Astrocyte of the spinal cord (primary cell): ENCODE data around the gene ANKRD53.

Source experiments
- DNase-seq: peaks from one replicate; pipeline ENCODE4 v3.0.0; 2011; ENCODE audit warnings: low read depth, low spot score
- H3K4me3 ChIP-seq: 2 replicates; pipeline ENCODE4 v1.5.1; 2011; ENCODE audit warnings: low read depth, mild to moderate bottlenecking, low read length, moderate library complexity
- in situ Hi-C: cut with HindIII; loops from 2 replicates; pipeline ENCODE4 v1.10.0; 2017; ENCODE audit warnings: low sequenced_read_pairs
- TF ChIP-seq, protein P1 (sequence below): IDR thresholded peaks from 2 replicates; pipeline ENCODE4 v1.5.1; 2012; ENCODE audit warnings: low read depth, mild to moderate bottlenecking, low read length, inconsistent platforms

ANKRD53 gene

DNA sequence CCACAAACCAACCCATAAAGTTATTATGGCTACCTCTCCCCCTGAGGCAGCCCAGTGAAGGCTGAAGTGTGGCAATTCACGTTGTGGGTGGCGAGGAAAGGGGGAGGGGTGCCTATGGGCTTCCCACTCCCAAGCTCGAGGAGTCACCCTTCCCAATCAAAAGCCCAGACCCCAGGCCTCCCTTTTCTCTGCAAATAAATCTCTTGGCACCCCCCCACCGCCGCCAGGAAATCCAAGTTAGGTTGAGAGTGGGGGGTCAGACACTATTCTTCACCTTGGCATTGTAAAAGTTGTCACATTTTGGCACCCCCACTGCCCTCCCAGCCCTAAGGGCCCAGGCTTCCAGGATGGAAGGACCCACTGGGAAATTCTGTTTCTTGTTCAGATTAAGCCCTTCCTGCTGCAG lies 6.9 kb downstream of the ANKRD53 start:
- TF ChIP-seq, protein P1, sequence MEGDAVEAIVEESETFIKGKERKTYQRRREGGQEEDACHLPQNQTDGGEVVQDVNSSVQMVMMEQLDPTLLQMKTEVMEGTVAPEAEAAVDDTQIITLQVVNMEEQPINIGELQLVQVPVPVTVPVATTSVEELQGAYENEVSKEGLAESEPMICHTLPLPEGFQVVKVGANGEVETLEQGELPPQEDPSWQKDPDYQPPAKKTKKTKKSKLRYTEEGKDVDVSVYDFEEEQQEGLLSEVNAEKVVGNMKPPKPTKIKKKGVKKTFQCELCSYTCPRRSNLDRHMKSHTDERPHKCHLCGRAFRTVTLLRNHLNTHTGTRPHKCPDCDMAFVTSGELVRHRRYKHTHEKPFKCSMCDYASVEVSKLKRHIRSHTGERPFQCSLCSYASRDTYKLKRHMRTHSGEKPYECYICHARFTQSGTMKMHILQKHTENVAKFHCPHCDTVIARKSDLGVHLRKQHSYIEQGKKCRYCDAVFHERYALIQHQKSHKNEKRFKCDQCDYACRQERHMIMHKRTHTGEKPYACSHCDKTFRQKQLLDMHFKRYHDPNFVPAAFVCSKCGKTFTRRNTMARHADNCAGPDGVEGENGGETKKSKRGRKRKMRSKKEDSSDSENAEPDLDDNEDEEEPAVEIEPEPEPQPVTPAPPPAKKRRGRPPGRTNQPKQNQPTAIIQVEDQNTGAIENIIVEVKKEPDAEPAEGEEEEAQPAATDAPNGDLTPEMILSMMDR = no peak
- in situ Hi-C loops = no loop called here
- H3K4me3 ChIP-seq = no peak overlapping the region
- no peak for DNase-seq

- TF ChIP-seq, protein P1 = no peak
- DNase-seq = no peak
- in situ Hi-C loops = no loop called here
- H3K4me3 ChIP-seq = no peak overlapping the region
Measured at GRCh38 chr2:70985956-70986355, 7.5 kb downstream of the ANKRD53 start.

DNA sequence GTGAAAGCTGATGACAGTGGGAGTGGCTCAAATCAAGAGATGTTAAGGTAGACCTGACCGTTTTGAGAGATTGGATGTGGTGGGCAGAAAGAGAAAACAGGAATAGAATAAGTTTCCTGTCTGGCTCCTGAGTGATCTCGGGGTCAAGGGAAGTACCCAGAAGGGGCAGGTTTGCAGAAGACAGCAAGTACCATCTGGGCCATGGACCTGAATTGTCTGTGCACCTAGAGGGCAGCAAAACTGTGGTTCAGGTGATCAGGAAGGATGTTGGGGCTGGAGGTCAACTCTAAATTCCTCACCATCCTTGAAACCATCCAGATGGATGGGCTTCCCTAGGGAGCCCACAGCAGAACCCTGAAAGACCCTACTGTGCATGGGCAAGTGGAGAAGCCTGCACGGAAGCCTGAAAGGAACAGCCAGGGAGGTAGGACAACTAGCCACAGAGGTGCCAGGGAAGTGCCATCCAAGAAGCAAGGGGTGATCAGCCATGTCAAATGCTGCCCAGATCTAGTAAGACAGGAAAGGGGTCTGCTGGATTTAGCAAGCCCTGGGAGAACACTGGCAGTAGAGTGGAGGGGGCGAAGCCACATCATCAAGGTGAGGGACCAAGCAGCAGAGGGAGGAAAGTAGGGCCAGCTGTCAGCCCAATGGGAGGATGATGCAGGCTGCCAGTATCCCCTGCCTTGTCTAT lies 8.2 kb downstream of the ANKRD53 start:
- DNase-seq = no peak
- no peak overlapping the region for H3K4me3 ChIP-seq
- in situ Hi-C loops = no loop called here
- TF ChIP-seq, protein P1 = no peak

DNA sequence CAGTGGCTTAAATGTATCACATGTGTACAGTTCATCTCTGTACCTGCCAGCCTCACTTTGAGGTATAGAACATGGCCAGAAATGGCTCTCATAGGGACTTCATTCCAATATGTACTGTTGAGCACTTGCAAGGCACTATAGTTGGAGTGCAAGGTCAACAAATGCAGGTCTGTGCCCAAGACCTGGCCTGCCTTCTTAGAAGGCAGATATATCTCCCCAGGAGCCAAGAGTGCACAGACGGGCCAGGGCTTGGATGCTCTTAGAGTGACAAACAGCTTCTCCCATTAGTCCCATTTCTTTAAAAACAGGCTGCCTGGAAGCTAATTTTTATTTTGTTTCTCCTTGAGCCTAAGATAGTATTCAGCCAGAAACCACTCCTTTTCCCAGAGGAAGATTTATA lies 9.0 kb downstream of the ANKRD53 start:
- no peak for DNase-seq
- TF ChIP-seq, protein P1 = no peak
- no peak overlapping the region for H3K4me3 ChIP-seq
- in situ Hi-C loops = no loop called here

- no peak for DNase-seq
- no peak overlapping the region for H3K4me3 ChIP-seq
- TF ChIP-seq, protein P1 = no peak
- in situ Hi-C loops = no loop called here
Measured at GRCh38 chr2:70988151-70988550, 9.7 kb downstream of the ANKRD53 start.

- H3K4me3 ChIP-seq = no peak overlapping the region
- TF ChIP-seq, protein P1 = no peak
- in situ Hi-C loops = no loop called here
- no peak for DNase-seq
Measured at GRCh38 chr2:70988726-70989648, 10.6 kb downstream of the ANKRD53 start.
